NB4 (cell line): ENCODE measurements around the gene STYX.

Experiments used
- POLR2A ChIP-seq: IDR thresholded peaks from 2 replicates; pipeline ENCODE4 v1.6.1; 2011; ENCODE audit warnings: mild to moderate bottlenecking; ENCODE audit not compliant: insufficient read length; ENCODE audit errors: extremely low read depth
- TF ChIP-seq, protein P1 (sequence below): IDR thresholded peaks from one replicate; pipeline ENCODE4 v1.5.1; 2012; ENCODE audit warnings: low read depth, low read length
- TF ChIP-seq, protein P2 (sequence below): IDR thresholded peaks from 2 replicates; pipeline ENCODE4 v1.6.1; 2011; ENCODE audit warnings: low read depth, low read length

DNA sequence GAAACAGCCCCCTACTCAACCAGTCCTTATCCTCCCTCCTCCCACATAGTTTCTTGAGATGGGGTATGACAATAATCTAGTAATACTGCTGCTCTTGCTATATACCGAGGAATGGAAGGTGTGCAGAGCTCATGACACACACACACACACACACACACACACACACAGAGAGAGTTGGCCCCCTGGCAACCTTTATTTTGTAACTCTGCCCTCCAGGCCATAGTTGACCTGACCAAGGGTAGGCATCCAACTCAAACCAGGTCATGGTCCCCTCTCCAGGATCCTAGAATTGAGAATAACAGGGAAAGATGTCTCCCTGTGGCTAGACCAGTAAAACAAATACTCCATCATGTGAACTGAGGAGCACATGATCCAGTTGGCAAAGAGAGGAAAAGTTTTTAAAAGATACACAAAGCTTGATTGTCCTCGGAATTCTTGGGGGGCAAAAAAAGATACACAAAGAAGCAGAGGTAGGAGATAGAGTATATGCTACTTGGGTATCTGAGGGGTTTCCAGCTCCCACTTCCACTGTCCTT lies 45.9 kb upstream of the STYX start:
- TF ChIP-seq, protein P1, sequence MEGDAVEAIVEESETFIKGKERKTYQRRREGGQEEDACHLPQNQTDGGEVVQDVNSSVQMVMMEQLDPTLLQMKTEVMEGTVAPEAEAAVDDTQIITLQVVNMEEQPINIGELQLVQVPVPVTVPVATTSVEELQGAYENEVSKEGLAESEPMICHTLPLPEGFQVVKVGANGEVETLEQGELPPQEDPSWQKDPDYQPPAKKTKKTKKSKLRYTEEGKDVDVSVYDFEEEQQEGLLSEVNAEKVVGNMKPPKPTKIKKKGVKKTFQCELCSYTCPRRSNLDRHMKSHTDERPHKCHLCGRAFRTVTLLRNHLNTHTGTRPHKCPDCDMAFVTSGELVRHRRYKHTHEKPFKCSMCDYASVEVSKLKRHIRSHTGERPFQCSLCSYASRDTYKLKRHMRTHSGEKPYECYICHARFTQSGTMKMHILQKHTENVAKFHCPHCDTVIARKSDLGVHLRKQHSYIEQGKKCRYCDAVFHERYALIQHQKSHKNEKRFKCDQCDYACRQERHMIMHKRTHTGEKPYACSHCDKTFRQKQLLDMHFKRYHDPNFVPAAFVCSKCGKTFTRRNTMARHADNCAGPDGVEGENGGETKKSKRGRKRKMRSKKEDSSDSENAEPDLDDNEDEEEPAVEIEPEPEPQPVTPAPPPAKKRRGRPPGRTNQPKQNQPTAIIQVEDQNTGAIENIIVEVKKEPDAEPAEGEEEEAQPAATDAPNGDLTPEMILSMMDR = no peak
- TF ChIP-seq POLR2A = no peak
- TF ChIP-seq, protein P2, sequence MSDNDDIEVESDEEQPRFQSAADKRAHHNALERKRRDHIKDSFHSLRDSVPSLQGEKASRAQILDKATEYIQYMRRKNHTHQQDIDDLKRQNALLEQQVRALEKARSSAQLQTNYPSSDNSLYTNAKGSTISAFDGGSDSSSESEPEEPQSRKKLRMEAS = no peak
